ENCODE data around the gene APBA2. TPM values are rescaled to one million over a fixed set of nuclear protein-coding genes. Genes with fewer than 3 reads are reported as not detected.

Gene APBA2
- total RNA-seq, 3 donors from 2014 or later = 0.64 to 6.9 (median 5.0) TPM

DNA sequence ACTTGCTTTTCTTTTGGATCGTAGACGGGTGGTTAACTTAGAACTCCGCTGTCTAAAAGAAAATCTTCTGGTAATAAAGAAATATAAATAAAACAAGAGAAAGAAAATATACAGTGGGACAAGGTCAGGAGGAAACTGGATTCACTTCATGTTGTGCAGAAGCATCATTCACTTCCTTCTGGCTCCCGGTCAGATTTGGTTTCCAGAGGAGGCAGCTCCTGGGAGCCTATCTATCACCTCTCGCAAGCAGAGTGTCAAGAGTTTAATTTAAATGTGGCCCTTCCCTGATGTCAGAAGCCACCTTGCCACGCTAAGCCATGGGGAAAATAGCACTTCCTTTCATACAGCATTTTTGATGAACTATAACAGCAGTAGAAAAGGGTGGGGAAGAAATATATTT lies 244.7 kb downstream of the APBA2 start:
- Histone ChIP-seq H3K27me3 (peaks cover 0 to 5% of the 10 kb centered on the region in 2 donors), H3K9me3 (no peaks in the 10 kb centered on the region), H3K36me3 (no peaks in the 10 kb centered on the region), H3K4me3 (no peak overlapping the region), H3K4me1 (no peaks in the 10 kb centered on the region), H3K27ac (no peak overlapping the region)
- TF ChIP-seq, protein P1, sequence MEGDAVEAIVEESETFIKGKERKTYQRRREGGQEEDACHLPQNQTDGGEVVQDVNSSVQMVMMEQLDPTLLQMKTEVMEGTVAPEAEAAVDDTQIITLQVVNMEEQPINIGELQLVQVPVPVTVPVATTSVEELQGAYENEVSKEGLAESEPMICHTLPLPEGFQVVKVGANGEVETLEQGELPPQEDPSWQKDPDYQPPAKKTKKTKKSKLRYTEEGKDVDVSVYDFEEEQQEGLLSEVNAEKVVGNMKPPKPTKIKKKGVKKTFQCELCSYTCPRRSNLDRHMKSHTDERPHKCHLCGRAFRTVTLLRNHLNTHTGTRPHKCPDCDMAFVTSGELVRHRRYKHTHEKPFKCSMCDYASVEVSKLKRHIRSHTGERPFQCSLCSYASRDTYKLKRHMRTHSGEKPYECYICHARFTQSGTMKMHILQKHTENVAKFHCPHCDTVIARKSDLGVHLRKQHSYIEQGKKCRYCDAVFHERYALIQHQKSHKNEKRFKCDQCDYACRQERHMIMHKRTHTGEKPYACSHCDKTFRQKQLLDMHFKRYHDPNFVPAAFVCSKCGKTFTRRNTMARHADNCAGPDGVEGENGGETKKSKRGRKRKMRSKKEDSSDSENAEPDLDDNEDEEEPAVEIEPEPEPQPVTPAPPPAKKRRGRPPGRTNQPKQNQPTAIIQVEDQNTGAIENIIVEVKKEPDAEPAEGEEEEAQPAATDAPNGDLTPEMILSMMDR (IDR thresholded peaks at IDR 0.05) = no peak
- no peak for TF ChIP-seq POLR2AphosphoS5 (IDR thresholded peaks at IDR 0.05)
- TF ChIP-seq POLR2A (IDR thresholded peaks at IDR 0.05) = no peak
- no peak for DNase-seq (ENCODE audit: low spot score in 2 of 2)
- intact Hi-C loops (cut with DNase I; ENCODE audit: low total_unique reads) = no loop called here

DNA sequence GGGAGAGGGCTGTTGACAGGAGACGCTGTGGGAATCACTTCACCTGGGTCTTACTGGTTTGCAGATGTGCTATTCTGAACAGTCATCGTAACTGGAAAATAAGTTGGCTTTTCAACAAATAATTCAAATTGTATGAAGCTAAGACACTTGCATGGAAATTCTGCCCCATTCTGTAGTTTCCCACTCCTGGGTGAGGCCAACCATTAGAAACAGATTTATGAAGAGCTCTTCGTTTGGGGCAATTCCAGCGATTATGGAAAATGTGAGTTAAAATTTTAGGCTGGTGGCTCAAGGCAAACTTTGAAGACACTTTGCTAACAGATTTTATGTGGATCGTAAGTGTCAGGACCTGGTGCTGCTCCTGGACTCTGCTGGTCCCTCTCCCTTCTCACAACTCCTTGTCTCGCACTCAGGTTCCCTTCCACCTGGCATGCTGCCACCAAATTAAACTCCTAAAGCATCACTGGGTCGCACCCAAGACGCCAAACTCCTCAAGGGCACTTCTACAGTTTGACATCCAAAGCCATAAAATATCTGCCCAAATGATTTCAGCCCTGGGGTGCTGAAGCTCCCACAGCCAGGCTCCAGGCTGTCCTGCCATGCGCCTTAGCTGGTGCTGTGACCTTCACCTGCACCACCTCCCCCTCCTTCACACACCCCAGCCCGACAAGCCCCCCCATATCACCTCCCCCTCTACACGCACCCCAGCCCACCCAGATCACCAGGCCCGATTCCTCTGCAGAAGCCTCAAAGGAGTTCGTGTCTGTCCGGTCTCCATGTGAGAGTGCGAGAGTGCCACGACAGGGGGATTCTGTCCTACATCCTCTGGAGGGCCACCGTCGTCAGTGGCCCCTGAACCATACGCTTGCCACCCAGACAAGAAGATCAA lies 245.4 kb downstream of the APBA2 start:
- TF ChIP-seq POLR2A (IDR thresholded peaks at IDR 0.05) (no peak), POLR2AphosphoS5 (IDR thresholded peaks at IDR 0.05) (no peak)
- H3K4me1 ChIP-seq = no peaks in the 10 kb centered on the region
- no peak overlapping the region for H3K4me3 ChIP-seq
- intact Hi-C loops (cut with DNase I; ENCODE audit: low total_unique reads) = no loop called here
- peaks cover 0 to 5% of the 10 kb centered on the region in 2 donors for H3K27me3 ChIP-seq
- no peak for DNase-seq (ENCODE audit: low spot score in 2 of 2)
- H3K9me3 ChIP-seq = no peaks in the 10 kb centered on the region
- no peaks in the 10 kb centered on the region for H3K36me3 ChIP-seq
- H3K27ac ChIP-seq = no peak overlapping the region

GRCh38 chr15:29131840-29132420 lies 246.2 kb downstream of the APBA2 start:
- intact Hi-C loops (cut with DNase I; ENCODE audit: low total_unique reads) = no loop called here
- Histone ChIP-seq H3K27me3 (peaks cover 0 to 5% of the 10 kb centered on the region in 2 donors), H3K4me1 (no peaks in the 10 kb centered on the region), H3K36me3 (no peaks in the 10 kb centered on the region), H3K4me3 (no peak overlapping the region), H3K9me3 (no peaks in the 10 kb centered on the region), H3K27ac (no peak overlapping the region)
- peak in 1 of 2 donors; percentile 50 for DNase-seq (ENCODE audit: low spot score in 2 of 2)
- TF ChIP-seq POLR2AphosphoS5 (IDR thresholded peaks at IDR 0.05) = no peak
- TF ChIP-seq, protein P1 (IDR thresholded peaks at IDR 0.05) = no peak
- no peak for TF ChIP-seq POLR2A (IDR thresholded peaks at IDR 0.05)

GRCh38 chr15:29132735-29133181 lies 247.0 kb downstream of the APBA2 start:
- Histone ChIP-seq H3K4me1 (no peaks in the 10 kb centered on the region), H3K4me3 (no peak overlapping the region), H3K27me3 (peaks cover 0 to 5% of the 10 kb centered on the region in 2 donors), H3K36me3 (no peaks in the 10 kb centered on the region), H3K9me3 (no peaks in the 10 kb centered on the region), H3K27ac (no peak overlapping the region)
- intact Hi-C loops (cut with DNase I; ENCODE audit: low total_unique reads) = no loop called here
- DNase-seq (ENCODE audit: low spot score in 2 of 2) = peak in 1 of 2 donors; percentile 43
- no peak for TF ChIP-seq POLR2AphosphoS5 (IDR thresholded peaks at IDR 0.05)
- TF ChIP-seq, protein P1 (IDR thresholded peaks at IDR 0.05) = no peak
- TF ChIP-seq POLR2A (IDR thresholded peaks at IDR 0.05) = no peak

DNA sequence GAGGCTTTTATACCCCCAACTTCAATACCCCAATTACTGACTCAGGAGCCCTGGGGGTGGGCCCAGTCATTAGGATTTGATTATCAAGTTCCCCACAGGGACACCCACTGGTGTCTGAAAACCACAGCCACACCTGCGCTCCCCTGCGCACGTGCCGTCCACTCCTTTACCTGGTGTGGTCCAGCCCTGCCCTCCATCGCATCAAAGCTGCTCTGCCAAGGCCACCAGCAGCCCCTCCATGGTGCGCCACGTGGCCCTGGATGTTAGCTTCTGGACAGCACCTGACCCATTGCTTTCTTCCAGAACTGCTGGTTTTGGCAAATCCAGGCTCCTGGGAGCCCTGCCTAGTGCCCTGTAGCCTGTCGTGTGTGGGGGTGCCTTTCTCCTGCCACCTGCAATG lies 247.5 kb downstream of the APBA2 start:
- intact Hi-C loops (cut with DNase I; ENCODE audit: low total_unique reads) = no loop called here
- H3K4me1 ChIP-seq = no peaks in the 10 kb centered on the region

More for the DNA sequence above, 247.5 kb downstream of the APBA2 start:
- H3K4me3 ChIP-seq = no peak overlapping the region
- H3K9me3 ChIP-seq = no peaks in the 10 kb centered on the region
- H3K36me3 ChIP-seq = no peaks in the 10 kb centered on the region
- no peak for DNase-seq (ENCODE audit: low spot score in 2 of 2)
- H3K27ac ChIP-seq = no peak overlapping the region
- peaks cover 0 to 5% of the 10 kb centered on the region in 2 donors for H3K27me3 ChIP-seq
- TF ChIP-seq, protein P1 (IDR thresholded peaks at IDR 0.05) = no peak
- TF ChIP-seq POLR2A (IDR thresholded peaks at IDR 0.05) (no peak), POLR2AphosphoS5 (IDR thresholded peaks at IDR 0.05) (no peak)
